Measurements from ENCODE around the gene HACD2.

The HACD2 gene

GRCh38 chr3:123479891-123480290, 105.0 kb downstream of the HACD2 start:
- DNase-seq, result no peak

GRCh38 chr3:123478314-123478713, 106.5 kb downstream of the HACD2 start:
- no peak for DNase-seq

GRCh38 chr3:123476967-123477750, 107.7 kb downstream of the HACD2 start:
- no peak for DNase-seq

- DNase-seq, result no peak
Measured at GRCh38 chr3:123475786-123476185, 109.1 kb downstream of the HACD2 start.

DNA sequence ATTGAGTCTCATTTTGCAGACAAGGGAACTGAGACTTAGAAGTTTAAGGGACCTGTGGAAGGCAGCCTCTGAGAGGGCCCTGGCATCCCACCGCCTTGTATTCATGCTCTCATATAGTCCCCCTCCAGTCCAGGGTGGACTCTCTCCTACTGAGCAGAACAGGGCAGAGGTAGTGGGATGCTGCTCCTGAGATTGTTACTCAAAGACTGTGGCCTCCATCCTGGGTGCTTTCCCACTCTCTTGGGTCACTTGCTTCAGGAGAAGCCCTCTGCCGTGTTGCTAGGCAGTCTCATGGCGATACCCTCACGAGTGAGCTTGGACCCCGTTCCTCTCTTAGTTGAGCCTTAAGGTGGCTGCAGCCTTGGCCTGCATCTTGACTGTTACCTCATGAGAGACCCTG, 113.7 kb downstream of the HACD2 start:
- no peak for DNase-seq

DNA sequence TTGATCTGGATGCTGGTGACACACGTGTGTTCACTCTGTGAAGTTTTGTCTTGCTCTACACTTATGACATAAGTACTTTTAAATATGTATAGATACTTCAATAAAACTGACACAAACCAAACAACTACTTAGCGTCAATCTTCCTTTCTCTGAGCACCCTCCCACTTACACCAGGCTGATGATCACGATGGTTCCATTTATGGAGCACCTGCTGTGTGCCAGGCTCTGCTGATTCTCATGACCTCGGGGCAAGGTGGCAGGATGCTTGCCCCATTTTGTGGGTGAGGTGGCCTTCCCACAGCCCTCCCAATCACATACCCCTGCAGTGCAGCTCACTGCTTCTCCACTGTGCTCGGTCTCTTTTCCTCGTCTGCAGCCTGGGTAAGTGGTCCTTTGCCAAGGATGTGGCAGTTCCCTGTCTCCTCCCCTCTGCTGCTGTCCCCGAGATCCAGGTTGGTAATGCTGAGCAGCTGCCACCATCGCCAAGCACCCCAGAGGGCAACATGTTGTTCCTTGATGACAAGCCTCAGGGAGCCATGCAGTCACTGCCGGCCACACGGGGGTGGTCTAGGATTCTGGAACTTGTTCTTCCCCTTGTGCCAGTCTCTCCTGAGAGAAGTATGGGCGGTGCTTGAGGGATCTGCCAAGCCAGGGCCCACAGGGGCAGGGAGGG, 115.4 kb downstream of the HACD2 start:
- no peak for DNase-seq

GRCh38 chr3:123467046-123467445, 117.8 kb downstream of the HACD2 start:
- no peak for DNase-seq

GRCh38 chr3:123464211-123464610, 120.6 kb downstream of the HACD2 start:
- no peak for DNase-seq

DNA sequence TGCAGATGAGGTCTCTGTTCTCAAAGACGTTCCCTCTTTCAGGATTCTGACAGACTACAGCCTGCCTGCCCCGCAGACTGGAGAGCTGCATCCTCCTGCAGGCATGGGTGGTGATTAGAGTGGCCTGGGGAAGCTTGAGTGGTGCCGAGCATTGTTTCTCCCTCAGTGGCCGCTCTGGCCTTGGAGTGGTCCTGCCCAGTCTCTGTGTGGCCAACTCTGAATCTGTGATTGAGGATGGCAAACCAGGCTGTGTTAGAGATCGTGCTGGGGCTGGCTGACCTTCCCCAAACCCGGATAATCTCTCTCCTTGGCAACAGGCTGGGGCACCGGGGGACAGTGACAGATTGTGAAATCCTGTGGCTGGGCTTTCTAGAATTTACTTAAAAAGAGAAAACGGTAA, 125.0 kb downstream of the HACD2 start:
- DNase-seq, result no peak

- no peak for DNase-seq
Measured at GRCh38 chr3:123458255-123458654, 126.6 kb downstream of the HACD2 start.

DNA sequence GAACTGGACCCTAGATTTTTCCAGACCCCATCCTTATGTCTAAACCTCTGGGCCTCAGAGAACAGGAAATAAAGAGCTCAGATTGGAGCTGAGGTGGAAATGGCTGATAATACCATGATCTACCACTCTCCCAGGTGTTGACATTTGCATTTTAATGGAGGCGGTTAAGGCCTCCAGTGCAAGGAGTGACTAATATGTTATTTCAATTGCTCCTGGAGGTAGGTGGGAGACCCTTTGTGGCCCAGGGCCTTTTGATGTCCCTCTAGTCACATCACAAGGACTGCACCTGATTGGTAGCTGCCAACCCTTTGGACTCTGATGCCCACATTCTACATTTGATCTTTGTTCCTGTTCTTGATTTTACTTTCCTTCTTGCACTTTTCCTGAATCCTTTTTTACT, 127.0 kb downstream of the HACD2 start:
- no peak for DNase-seq

GRCh38 chr3:123453675-123454074, 131.2 kb downstream of the HACD2 start:
- DNase-seq, result no peak

DNA sequence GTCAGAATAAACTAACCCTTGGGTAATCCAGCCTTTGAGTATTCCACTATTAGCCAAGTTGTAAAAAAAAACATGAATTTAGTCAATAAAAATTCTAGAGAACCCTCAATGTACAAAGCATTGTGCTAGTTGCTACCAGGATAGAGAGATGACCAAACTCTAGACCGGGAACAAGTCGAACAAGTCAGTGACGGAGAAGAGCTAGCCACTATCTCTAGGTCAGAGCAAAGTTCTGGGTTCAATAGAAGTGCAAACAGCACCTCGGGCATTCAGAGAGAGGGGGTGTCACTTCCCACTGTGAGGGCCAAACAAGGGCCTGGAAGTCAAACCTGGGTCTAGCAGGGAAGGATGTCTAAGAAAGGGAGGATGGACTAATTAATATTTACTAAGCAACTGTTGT, 133.7 kb downstream of the HACD2 start:
- DNase-seq, result no peak

DNA sequence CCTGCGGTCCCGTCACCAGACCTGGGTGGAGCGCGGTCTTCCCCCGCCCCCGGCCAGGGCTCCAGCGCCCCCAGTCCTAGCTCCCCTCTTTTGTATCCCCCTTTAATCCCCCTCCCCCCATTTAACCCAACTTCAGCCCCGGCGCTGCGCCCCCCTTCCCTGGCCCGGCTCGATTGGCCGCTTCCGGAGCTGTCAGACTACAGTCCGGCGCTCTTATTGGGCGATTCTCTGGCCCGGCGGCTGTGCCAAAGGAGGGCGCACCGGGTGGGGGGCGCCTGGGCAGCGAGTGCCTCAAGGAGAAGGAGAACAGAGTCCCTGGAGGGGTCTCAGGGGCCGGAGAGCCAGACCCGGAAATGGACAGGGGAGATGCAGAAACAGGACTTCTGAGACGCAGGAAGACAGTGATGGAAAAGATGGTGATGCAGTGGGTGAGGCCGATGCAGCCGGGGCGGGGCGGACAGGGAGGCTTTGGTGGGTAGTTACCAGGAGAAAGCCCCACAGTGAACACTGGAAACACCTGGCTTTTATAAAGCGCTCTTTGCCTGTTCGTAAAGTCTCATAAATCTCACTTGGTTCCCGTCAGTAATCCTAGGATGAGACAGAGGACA, 134.8 kb downstream of the HACD2 start:
- no peak for DNase-seq

DNA sequence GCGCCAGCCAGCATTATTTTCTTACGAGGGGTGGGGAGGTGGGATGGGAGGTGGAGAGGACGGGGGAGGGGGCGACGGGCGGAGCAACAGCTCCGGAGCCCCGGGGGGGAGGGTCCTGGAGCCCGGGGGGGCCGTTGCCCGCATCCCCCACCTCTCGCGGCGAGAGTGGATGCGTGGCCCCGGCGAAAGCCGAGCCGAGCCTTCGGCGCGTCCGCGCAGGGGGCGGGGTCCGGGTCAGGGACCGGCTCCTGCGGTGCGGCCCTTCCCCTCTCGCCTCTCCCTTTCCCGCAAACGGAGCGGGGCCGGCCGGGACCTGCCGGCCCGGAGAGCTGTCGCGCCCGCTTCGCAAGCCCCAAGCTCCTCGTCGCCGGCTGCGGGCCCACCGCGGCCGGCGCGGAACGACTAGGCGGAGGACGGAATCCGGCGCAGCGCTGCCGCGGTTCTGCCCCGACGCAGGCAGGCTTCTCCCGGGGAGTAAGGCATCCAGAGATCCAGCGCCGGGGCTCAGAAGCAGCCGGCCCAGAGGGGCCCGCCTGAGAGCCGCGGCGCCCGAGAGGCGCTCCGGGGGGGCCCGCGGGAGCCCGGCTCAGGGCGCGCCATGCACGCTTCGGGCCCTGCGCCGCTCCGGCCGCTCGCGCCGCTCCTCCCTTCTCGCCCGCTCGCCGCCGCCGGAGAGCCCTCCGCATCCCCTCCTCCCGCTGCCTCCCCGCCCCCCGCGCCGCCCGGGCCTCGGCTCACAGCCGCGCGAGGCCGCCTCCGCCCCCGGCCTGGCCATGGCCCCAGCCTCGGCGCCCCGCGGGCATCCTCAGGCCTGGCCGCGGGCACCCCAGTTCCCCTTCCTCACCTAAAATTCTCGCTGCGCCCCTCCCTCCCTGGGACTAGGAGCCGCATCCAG, 135.5 kb downstream of the HACD2 start:
- DNase-seq, result peak; percentile 29

GRCh38 chr3:123448536-123449101, 136.2 kb downstream of the HACD2 start, which contains the start of gene ADCY5:
TSS of gene ADCY5 (minus strand) at chr3:123449090. CDS start at chr3:123448545, 545 bp downstream.
- DNase-seq, result no peak

DNA sequence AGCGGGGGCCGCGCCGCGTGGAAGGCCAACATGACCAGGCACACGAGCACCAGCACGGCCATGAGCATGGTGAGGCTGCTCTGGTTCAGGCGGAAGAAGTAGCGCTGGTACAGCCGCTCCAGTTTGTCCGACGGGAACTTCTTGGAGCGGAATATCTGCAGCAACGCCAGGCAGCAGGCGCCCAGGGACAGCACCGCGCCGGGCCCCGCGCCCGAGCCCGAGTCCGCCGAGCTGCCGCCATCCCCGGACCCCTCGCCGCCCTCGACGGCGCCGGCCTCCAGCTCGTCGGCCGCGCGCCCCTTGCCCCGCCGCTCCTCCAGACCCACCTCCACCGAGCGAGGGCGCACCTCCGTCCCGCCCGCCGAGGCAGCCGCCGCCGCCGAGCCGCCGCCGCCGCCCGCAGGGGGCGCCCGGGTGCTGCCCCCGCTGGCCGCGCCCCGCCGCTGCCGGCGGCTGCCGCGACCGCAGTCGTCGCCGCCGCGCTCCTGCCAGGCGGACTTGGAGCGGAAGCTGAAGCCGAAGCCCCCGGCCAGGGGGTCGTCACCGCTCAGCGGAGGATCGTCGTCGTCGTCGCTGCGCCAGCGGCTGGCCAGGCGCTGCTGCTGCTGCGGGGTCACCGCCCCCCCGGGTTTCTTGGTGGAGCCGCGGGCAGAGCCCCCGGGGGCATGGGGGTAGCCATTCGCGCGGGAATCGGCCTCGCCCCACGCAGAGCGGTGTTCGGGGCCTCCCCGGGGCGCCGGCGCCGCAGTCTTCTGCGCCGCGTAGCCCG, 136.9 kb downstream of the HACD2 start:
- DNase-seq, result no peak

DNA sequence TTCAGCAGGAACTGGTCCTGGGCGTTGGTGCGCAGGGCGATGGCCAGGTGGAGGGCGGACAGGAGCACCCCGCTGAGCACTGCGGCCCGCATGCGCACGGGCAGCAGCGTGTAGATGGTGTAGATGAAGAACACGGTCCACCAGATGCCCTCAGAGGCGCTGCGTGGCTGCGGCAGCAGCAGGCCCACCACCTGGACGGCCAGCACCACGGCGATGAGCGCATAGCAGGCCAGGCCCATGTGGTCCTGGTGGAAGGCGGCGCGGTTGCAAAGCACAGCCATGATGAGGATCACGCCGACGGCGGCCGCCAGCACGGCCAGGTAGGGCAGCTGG, 137.5 kb downstream of the HACD2 start:
- no peak for DNase-seq

DNA sequence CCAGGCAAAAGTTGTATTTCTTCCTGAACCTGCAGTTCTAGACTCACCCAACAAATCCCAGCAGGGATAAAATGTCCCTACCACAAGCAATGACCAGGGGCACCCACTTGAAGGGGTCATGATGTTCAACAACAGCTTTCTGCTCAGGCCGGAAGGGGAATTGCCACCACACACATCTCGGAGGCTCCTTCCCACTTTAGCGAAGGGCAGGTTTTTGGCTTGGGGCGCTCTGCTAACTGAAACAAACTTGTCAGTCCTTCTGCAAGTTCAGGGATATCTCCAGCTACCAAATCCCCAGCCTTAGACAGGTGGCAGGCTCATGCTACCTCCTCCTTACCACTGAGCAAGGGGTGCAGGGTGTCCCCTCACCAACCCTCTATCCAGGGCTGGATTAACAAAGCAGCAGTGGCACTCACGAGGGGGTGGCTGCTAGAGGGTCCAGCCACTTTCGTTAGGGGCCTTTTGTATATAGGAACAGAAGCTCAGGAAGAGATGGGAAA, 138.2 kb downstream of the HACD2 start:
- DNase-seq, result no peak

GRCh38 chr3:123446210-123446609, 138.6 kb downstream of the HACD2 start:
- DNase-seq, result no peak

- DNase-seq, result no peak
Measured at GRCh38 chr3:123445702-123446101, 139.2 kb downstream of the HACD2 start.

DNA sequence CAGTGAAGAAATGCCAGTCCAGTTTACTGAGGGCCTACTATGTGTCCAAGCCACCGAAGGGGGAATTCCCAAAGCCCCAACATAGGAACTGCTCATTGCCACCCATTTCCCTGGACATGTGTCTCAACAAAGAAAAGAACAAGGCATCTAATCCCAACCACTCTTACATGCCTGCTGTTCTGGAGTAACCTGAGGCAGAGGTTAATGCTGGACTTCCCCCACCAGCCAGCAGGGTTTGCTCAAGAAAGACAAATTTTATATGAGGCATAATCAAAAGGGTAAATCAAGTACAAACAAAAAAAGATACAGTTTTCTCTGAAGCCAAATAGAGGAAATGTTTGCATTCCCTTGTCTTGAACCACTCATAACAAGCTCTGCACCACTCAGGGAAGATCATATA, 140.1 kb downstream of the HACD2 start:
- no peak for DNase-seq

Data from EL (cell line).